OCI-LY3 (cell line): ENCODE results near the gene ELL2.

Experiments used
- CTCF ChIP-seq: fragments of 200-600, 300-600 bp; sonication (generic); IDR thresholded peaks from 2 replicates; pipeline ENCODE4 v1.5.1; 2014; ENCODE audit warnings: antibody characterized with exemption, low read length, low read depth
- EZH2phosphoT487 ChIP-seq: fragments of 200-600 bp; shearing (Covaris generic); IDR thresholded peaks from 2 replicates; pipeline ENCODE4 v1.6.1; 2018; ENCODE audit warnings: antibody characterized with exemption, mixed run types, low read depth

GRCh38 chr5:95935553-95936100 is 26.0 kb downstream of the ELL2 start:
- TF ChIP-seq CTCF: no peak
- TF ChIP-seq EZH2phosphoT487: no peak
